Suprapubic skin (tissue), 4 donors: Measurements from ENCODE around the gene COL19A1. TPM values are rescaled to one million over a fixed set of nuclear protein-coding genes. Genes with fewer than 3 reads are reported as not detected.

Experiments
- DNase-seq, 2 donors: peaks; one replicate each; pipeline ENCODE4 v3.0.0-alpha.2; 2019; ENCODE audit warnings: low spot score in 2 of 2
- H3K27ac ChIP-seq: fragments of 200-600 bp; sonication (generic); one replicate; pipeline ENCODE4 v1.5.1; 2019
- H3K27me3 ChIP-seq: fragments of 200-600 bp; sonication (generic); one replicate; pipeline ENCODE4 v1.5.1; 2019
- H3K36me3 ChIP-seq: fragments of 200-600 bp; sonication (generic); one replicate; pipeline ENCODE4 v1.5.1; 2019
- H3K4me1 ChIP-seq: fragments of 200-600 bp; sonication (generic); one replicate; pipeline ENCODE4 v1.5.1; 2019
- H3K4me3 ChIP-seq: fragments of 200-600 bp; sonication (generic); one replicate; pipeline ENCODE4 v1.5.1; 2019; ENCODE audit warnings: mild to moderate bottlenecking
- H3K9me3 ChIP-seq: fragments of 200-600 bp; sonication (generic); one replicate; pipeline ENCODE4 v1.5.1; 2019
- EP300 ChIP-seq: sonication (generic); formaldehyde crosslinking; IDR thresholded peaks from one replicate; pipeline ENCODE4 v1.6.1; 2017; ENCODE audit warnings: antibody characterized with exemption
- POLR2A ChIP-seq, 2 donors: fragments of 450-650 bp; IDR thresholded peaks; one replicate each; pipeline ENCODE4 v1.6.1; 2017; ENCODE audit warnings: antibody characterized with exemption in 2 of 2, mild to moderate bottlenecking in 2 of 2, moderate library complexity in 2 of 2
- POLR2AphosphoS5 ChIP-seq, 3 donors: sonication (generic); formaldehyde crosslinking; IDR thresholded peaks; one replicate each; pipeline ENCODE4 v1.6.1; 2017; ENCODE audit warnings: antibody characterized with exemption in 3 of 3
- WGBS: methylation state at CpG from one replicate; pipeline ENCODE4 v1.1.5; 2018; 5-methylcytosine and 5-hydroxymethylcytosine counted together
- total RNA-seq, 4 donors: library from RNA; depleted of rRNA; stranded (reverse); fragments of >200 nt; gene quantifications; one replicate each; pipeline ENCODE4 v1.1.0, GENCODE V29; 2016
- TF ChIP-seq, protein P1 (sequence below), 2 donors: fragments of 200-600 bp in 1 of 2; fragments of 450-650 bp in 1 of 2; sonication (generic) in 1 of 2; IDR thresholded peaks; one replicate each; pipeline ENCODE4 v1.5.1; 2016 to 2019; ENCODE audit warnings: antibody characterized with exemption in 2 of 2, mild to moderate bottlenecking in 1 of 2, moderate library complexity in 1 of 2

Gene COL19A1
- total RNA-seq, 4 donors from 2014 or later: 0.10 TPM; not detected in 3

DNA sequence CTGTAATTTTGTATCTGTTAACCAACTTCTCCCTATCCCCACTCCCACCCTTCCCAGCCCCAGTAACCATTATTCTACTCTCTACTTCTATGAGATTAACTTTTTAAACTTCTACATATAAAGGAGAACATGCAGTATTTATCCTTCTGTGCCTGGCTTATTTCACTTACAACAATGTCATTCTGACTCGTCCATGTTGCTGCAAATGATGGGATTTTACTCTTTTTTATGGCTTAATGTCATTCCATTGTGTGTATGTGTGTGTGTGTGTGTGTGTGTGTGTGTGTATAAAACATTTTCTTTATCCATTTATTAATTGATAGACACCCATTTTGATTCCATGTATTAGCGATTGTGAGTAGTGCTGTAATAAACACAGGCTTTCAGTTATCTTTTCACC is 76.1 kb downstream of the COL19A1 start:
- DNase-seq: no peak
- Histone ChIP-seq H3K4me1 (no peaks in the 10 kb centered on the region), H3K27ac (no peak overlapping the region), H3K27me3 (no peaks in the 10 kb centered on the region), H3K9me3 (no peaks in the 10 kb centered on the region), H3K36me3 (no peaks in the 10 kb centered on the region), H3K4me3 (no peak overlapping the region)
- 50% methylated on average over 2 of the region's 2 CpGs for WGBS
- TF ChIP-seq EP300 (no peak), POLR2A (IDR thresholded peaks at IDR 0.05) (no peak), POLR2AphosphoS5 (IDR thresholded peaks at IDR 0.05) (no peak)
- TF ChIP-seq, protein P1, sequence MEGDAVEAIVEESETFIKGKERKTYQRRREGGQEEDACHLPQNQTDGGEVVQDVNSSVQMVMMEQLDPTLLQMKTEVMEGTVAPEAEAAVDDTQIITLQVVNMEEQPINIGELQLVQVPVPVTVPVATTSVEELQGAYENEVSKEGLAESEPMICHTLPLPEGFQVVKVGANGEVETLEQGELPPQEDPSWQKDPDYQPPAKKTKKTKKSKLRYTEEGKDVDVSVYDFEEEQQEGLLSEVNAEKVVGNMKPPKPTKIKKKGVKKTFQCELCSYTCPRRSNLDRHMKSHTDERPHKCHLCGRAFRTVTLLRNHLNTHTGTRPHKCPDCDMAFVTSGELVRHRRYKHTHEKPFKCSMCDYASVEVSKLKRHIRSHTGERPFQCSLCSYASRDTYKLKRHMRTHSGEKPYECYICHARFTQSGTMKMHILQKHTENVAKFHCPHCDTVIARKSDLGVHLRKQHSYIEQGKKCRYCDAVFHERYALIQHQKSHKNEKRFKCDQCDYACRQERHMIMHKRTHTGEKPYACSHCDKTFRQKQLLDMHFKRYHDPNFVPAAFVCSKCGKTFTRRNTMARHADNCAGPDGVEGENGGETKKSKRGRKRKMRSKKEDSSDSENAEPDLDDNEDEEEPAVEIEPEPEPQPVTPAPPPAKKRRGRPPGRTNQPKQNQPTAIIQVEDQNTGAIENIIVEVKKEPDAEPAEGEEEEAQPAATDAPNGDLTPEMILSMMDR (IDR thresholded peaks at IDR 0.05): no peak

DNA sequence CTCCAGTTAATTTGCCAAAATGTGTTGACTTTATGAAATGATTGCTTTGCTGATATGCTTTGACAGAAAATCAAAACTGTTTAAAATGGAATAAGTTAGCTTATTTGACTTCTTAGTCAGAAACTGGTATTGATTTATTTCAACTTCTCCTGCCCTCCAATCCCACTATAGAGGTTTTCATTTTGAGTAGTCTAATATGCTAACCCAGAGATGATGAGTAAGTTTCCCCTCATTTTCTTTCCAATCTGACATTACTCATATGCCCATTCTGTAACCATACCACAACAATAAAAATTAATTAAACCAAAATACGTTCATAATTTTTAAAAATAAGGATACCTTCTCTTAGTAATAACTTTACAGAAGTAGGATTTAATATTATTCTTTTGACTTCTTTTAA is 78.8 kb downstream of the COL19A1 start:
- H3K4me1 ChIP-seq: no peaks in the 10 kb centered on the region
- WGBS: 78% methylated on average over 1 of the region's 1 CpG
- DNase-seq: no peak
- H3K9me3 ChIP-seq: no peaks in the 10 kb centered on the region
- TF ChIP-seq POLR2A (IDR thresholded peaks at IDR 0.05) (no peak), POLR2AphosphoS5 (IDR thresholded peaks at IDR 0.05) (no peak), EP300 (no peak)
- TF ChIP-seq, protein P1 (IDR thresholded peaks at IDR 0.05): no peak
- H3K27me3 ChIP-seq: no peaks in the 10 kb centered on the region
- H3K4me3 ChIP-seq: no peak overlapping the region
- no peak overlapping the region for H3K27ac ChIP-seq
- H3K36me3 ChIP-seq: no peaks in the 10 kb centered on the region

DNA sequence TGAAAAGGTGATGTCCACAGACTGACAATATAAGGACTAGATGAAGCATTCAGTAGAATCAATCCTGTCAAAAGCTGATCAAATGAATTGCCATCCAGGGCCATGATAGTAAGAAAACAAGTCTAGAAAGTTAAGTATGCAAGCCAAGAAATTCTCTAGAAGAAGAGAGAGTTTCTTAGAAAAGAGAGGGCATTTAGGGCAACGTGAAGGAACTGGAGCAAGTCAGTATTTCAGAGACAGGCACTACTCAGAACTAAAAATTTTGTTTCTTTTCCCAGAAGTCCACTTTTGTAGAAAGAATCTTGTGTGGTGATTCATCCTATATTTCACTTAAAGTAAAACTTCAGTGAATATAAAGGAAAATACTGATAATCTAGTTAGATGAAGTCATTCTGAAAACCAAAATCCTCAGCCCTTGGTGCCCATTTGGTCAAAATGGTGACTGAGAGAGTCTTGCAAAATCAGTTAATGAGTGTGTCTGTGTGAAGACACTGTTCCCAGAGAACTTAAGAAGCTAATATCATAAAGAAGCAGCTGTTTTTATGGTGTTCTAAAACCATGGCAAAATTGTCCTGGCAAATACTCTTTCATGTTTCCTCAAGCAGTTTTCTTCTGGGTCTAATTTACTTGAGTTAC is 82.2 kb downstream of the COL19A1 start:
- WGBS: 68% methylated on average over 1 of the region's 1 CpG
- no peaks in the 10 kb centered on the region for H3K9me3 ChIP-seq
- H3K27ac ChIP-seq: no peak overlapping the region
- H3K27me3 ChIP-seq: no peaks in the 10 kb centered on the region
- no peaks in the 10 kb centered on the region for H3K36me3 ChIP-seq
- DNase-seq: no peak
- TF ChIP-seq, protein P1 (IDR thresholded peaks at IDR 0.05): no peak
- TF ChIP-seq POLR2A (IDR thresholded peaks at IDR 0.05): no peak
- no peak for TF ChIP-seq POLR2AphosphoS5 (IDR thresholded peaks at IDR 0.05)
- H3K4me1 ChIP-seq: no peaks in the 10 kb centered on the region
- H3K4me3 ChIP-seq: no peak overlapping the region

GRCh38 chr6:69953491-69953890 is 87.1 kb downstream of the COL19A1 start:
- TF ChIP-seq POLR2A (IDR thresholded peaks at IDR 0.05) (no peak), POLR2AphosphoS5 (IDR thresholded peaks at IDR 0.05) (no peak), EP300 (no peak)
- TF ChIP-seq, protein P1 (IDR thresholded peaks at IDR 0.05): no peak
- WGBS: 88% methylated on average over 1 of the region's 1 CpG

DNA sequence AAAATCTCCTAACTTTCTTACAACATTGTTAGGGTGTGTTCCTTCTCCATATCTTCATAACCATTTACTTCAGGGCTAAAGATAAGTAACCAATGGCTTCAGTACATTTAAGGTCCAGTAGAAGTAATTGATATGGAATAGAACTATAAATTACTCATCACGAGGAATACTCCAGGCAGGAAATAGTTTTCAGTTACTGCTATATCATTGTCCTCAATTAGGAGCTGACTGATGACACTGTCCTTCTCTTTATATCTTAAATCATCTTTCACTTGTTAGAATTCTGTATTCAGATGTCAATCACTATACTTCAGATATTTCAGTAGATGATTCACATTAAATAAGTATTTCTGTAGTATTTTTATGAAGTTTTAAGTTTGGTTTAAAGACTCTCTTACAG is 88.4 kb downstream of the COL19A1 start:
- WGBS: 48% methylated on average over 1 of the region's 1 CpG
- DNase-seq: no peak
- no peak overlapping the region for H3K4me3 ChIP-seq
- no peaks in the 10 kb centered on the region for H3K4me1 ChIP-seq
- H3K27ac ChIP-seq: no peak overlapping the region
- TF ChIP-seq POLR2A (IDR thresholded peaks at IDR 0.05) (no peak), POLR2AphosphoS5 (IDR thresholded peaks at IDR 0.05) (no peak), EP300 (no peak)
- TF ChIP-seq, protein P1 (IDR thresholded peaks at IDR 0.05): no peak
- H3K36me3 ChIP-seq: no peaks in the 10 kb centered on the region
- no peaks in the 10 kb centered on the region for H3K9me3 ChIP-seq
- no peaks in the 10 kb centered on the region for H3K27me3 ChIP-seq

More at GRCh38 chr6:69953491-69953890, 87.1 kb downstream of the COL19A1 start:
- Histone ChIP-seq H3K9me3 (no peaks in the 10 kb centered on the region), H3K4me3 (no peak overlapping the region), H3K36me3 (no peaks in the 10 kb centered on the region), H3K27ac (no peak overlapping the region), H3K27me3 (no peaks in the 10 kb centered on the region), H3K4me1 (no peaks in the 10 kb centered on the region)
- DNase-seq: no peak
